H1 (cell line): ENCODE data around the gene COL4A2. TPM values are rescaled to one million over a fixed set of nuclear protein-coding genes. Genes with fewer than 3 reads are reported as not detected.

Experiments
- CTCF ChIA-PET: fragments of 300-600 bp; sonication (Branson Sonifier 250); formaldehyde crosslinking; loops from one replicate; lab custom pipeline; 2021; ENCODE audit not compliant: partially characterized antibody; lab: Charles Lee
- POLR2A ChIA-PET: fragments of 300-600 bp; sonication (Branson Sonifier 250); formaldehyde crosslinking; loops from one replicate; lab custom pipeline; 2021; ENCODE audit warnings: inconsistent platforms; ENCODE audit not compliant: partially characterized antibody; lab: Charles Lee
- DNase-seq, 2 experiments: peaks; one replicate each; pipeline versions ENCODE4 v3.0.0 to v3.0.0-alpha.2; 2010 to 2022; ENCODE audit warnings: low spot score in 2 of 2, low read depth in 1 of 2, mixed read lengths in 1 of 2
- FAIRE-seq: peaks from 2 replicates; lab custom pipeline; 2011; peaks lifted over from hg19 to GRCh38; lab: Jason Lieb, UNC
- H2AFZ ChIP-seq: 2 replicates; pipeline ENCODE4 v1.8.1; 2012; ENCODE audit warnings: low read length, inconsistent platforms
- H2AK5ac ChIP-seq: 2 replicates; pipeline ENCODE4 v1.6.1; 2013; ENCODE audit warnings: low read depth, low read length
- H2BK120ac ChIP-seq: replicated peaks from 2 replicates; pipeline ENCODE3; 2013; ENCODE audit warnings: low read depth, low read length, inconsistent platforms
- H2BK12ac ChIP-seq: 2 replicates; pipeline ENCODE4 v1.6.1; 2013; ENCODE audit warnings: low read depth, low read length
- H2BK15ac ChIP-seq: 2 replicates; pipeline ENCODE4 v1.6.1; 2013; ENCODE audit warnings: low read length
- H2BK20ac ChIP-seq: 2 replicates; pipeline ENCODE4 v1.6.1; 2013; ENCODE audit warnings: low read length
- H2BK5ac ChIP-seq: 2 replicates; pipeline ENCODE4 v1.6.1; 2013; ENCODE audit warnings: low read depth, low read length
- H3K14ac ChIP-seq: 2 replicates; pipeline ENCODE4 v1.6.1; 2013; ENCODE audit warnings: inconsistent platforms; ENCODE audit not compliant: insufficient read length
- H3K18ac ChIP-seq: 2 replicates; pipeline ENCODE4 v1.6.1; 2013; ENCODE audit warnings: low read length; ENCODE audit errors: extremely low read depth
- H3K23ac ChIP-seq: 2 replicates; pipeline ENCODE4 v1.6.1; 2013; ENCODE audit warnings: inconsistent platforms; ENCODE audit not compliant: insufficient read length
- H3K23me2 ChIP-seq: 2 replicates; pipeline ENCODE4 v1.6.1; 2013; ENCODE audit warnings: low read depth, low read length
- H3K27ac ChIP-seq: 2 replicates; pipeline ENCODE4 v1.6.1; 2011; ENCODE audit warnings: low read depth, low read length, inconsistent platforms
- H3K27me3 ChIP-seq, 4 experiments: replicated peaks in 1 of 4; 1 replicate in 1 of 4; 2 replicates in 3 of 4; pipeline versions ENCODE4 v1.6.1 to v1.8.1; 2011 to 2013; ENCODE audit warnings: low read length in 3 of 4, mild to moderate bottlenecking in 3 of 4, inconsistent platforms in 2 of 4, mixed read lengths in 2 of 4, moderate library complexity in 1 of 4; ENCODE audit not compliant: control insufficient read depth in 3 of 4, insufficient read depth in 3 of 4; ENCODE audit errors: extremely low read depth in 1 of 4
- H3K36me3 ChIP-seq, 4 experiments: 2 replicates each; pipeline versions ENCODE4 v1.6.1 to v1.8.1; 2011 to 2013; ENCODE audit warnings: mild to moderate bottlenecking in 4 of 4, low read length in 3 of 4, moderate library complexity in 2 of 4, control low read depth in 1 of 4, inconsistent platforms in 1 of 4; ENCODE audit not compliant: insufficient read depth in 4 of 4, control insufficient read depth in 2 of 4
- H3K4ac ChIP-seq: replicated peaks from 2 replicates; pipeline ENCODE3; 2013; ENCODE audit warnings: low read length, low read depth, mixed read lengths, inconsistent platforms; ENCODE audit not compliant: insufficient read length
- H3K4me1 ChIP-seq, 4 experiments: replicated peaks in 1 of 4; 1 replicate in 1 of 4; 2 replicates in 3 of 4; pipeline versions ENCODE4 v1.6.1 to v1.8.1; 2011 to 2013; ENCODE audit warnings: low read length in 3 of 4, inconsistent platforms in 2 of 4, mixed read lengths in 1 of 4; ENCODE audit not compliant: insufficient read depth in 4 of 4, control insufficient read depth in 3 of 4
- H3K4me2 ChIP-seq, 2 experiments: 2 replicates each; pipeline versions ENCODE4 v1.6.1 to v1.8.1; 2011 to 2013; ENCODE audit warnings: low read depth in 2 of 2, low read length in 2 of 2, control low read depth in 1 of 2, inconsistent platforms in 1 of 2, mild to moderate bottlenecking in 1 of 2; ENCODE audit not compliant: insufficient read depth in 1 of 2
- H3K4me3 ChIP-seq, 4 experiments: fragments of 200-600, 300-600 bp in 1 of 4; sonication (generic), shearing (Covaris generic), sonication (Bioruptor Twin) in 1 of 4; 2 replicates each; pipeline versions ENCODE4 v1.5.1 to v1.8.1; 2011 to 2016; ENCODE audit warnings: low read length in 4 of 4, low read depth in 3 of 4, control low read depth in 2 of 4, inconsistent platforms in 2 of 4, mild to moderate bottlenecking in 2 of 4, mixed read lengths in 1 of 4, moderate library complexity in 1 of 4; ENCODE audit not compliant: insufficient read depth in 2 of 4; ENCODE audit errors: extremely low read depth in 1 of 4
- H3K56ac ChIP-seq: replicated peaks from 2 replicates; pipeline ENCODE3; 2013; ENCODE audit warnings: low read depth, mild to moderate bottlenecking, mixed read lengths, low read length, inconsistent platforms; ENCODE audit not compliant: insufficient read length
- H3K79me1 ChIP-seq: 2 replicates; pipeline ENCODE4 v1.6.1; 2013; ENCODE audit warnings: low read depth, low read length, control low read depth
- H3K79me2 ChIP-seq, 2 experiments: 2 replicates each; pipeline versions ENCODE4 v1.6.1 to v1.8.1; 2012 to 2013; ENCODE audit warnings: low read length in 2 of 2, mild to moderate bottlenecking in 2 of 2, inconsistent platforms in 1 of 2; ENCODE audit not compliant: insufficient read depth in 2 of 2, control insufficient read depth in 1 of 2
- H3K9ac ChIP-seq, 4 experiments: replicated peaks in 1 of 4; 1 replicate in 1 of 4; 2 replicates in 3 of 4; pipeline versions ENCODE4 v1.6.1 to v1.8.1; 2011 to 2013; ENCODE audit warnings: low read depth in 3 of 4, low read length in 3 of 4, control low read depth in 2 of 4, mild to moderate bottlenecking in 2 of 4, moderate library complexity in 2 of 4, inconsistent platforms in 1 of 4; ENCODE audit errors: extremely low read depth in 1 of 4
- H3K9me3 ChIP-seq, 2 experiments: 2 replicates each; pipeline versions ENCODE4 v1.6.1 to v1.8.1; 2012 to 2013; ENCODE audit warnings: mild to moderate bottlenecking in 2 of 2, moderate library complexity in 2 of 2, control low read depth in 1 of 2, inconsistent platforms in 1 of 2, low read depth in 1 of 2, low read length in 1 of 2, mixed read lengths in 1 of 2; ENCODE audit not compliant: insufficient read depth in 2 of 2
- H4K20me1 ChIP-seq, 2 experiments: replicated peaks in 1 of 2; 2 replicates each; pipeline versions ENCODE3 to v1.8.1; 2011 to 2013; ENCODE audit warnings: inconsistent platforms in 2 of 2, low read length in 2 of 2, mild to moderate bottlenecking in 1 of 2; ENCODE audit not compliant: insufficient read depth in 2 of 2, control insufficient read depth in 1 of 2
- H4K5ac ChIP-seq: 2 replicates; pipeline ENCODE4 v1.6.1; 2013; ENCODE audit warnings: low read length, low read depth, mixed read lengths, inconsistent platforms; ENCODE audit not compliant: insufficient read length
- H4K8ac ChIP-seq: 2 replicates; pipeline ENCODE4 v1.8.0; 2013; ENCODE audit warnings: mild to moderate bottlenecking, moderate library complexity, low read length, inconsistent platforms; ENCODE audit not compliant: insufficient read depth; ENCODE audit errors: extremely low read depth
- H4K91ac ChIP-seq: replicated peaks from 2 replicates; pipeline ENCODE3; 2013; ENCODE audit warnings: low read length, mixed read lengths, inconsistent platforms; ENCODE audit not compliant: insufficient read length
- ATF2 ChIP-seq: IDR thresholded peaks from 2 replicates; pipeline ENCODE4 v1.6.1; 2012; ENCODE audit warnings: low read length, inconsistent platforms
- EP300 ChIP-seq, 2 experiments: IDR thresholded peaks; 1 replicate in 1 of 2; 2 replicates in 1 of 2; pipeline ENCODE4 v1.6.1; 2011 to 2012; ENCODE audit warnings: low read depth in 2 of 2, low read length in 2 of 2, mild to moderate bottlenecking in 2 of 2, borderline replicate concordance in 1 of 2, inconsistent platforms in 1 of 2, moderate library complexity in 1 of 2
- NANOG ChIP-seq: IDR thresholded peaks from 2 replicates; pipeline ENCODE4 v1.6.1; 2011; ENCODE audit warnings: low read length, low read depth, mild to moderate bottlenecking, inconsistent platforms; ENCODE audit not compliant: insufficient read depth, poor library complexity, severe bottlenecking
- WGBS, 2 experiments: shearing (Covaris generic) in 1 of 2; methylation state at CpG; one replicate each; pipeline versions ENCODE4 v1.1.6 to v1.1.7; 2013 to 2015; ENCODE audit warnings: low lambda C conversion rate in 2 of 2, mixed read lengths in 2 of 2, inconsistent platforms in 1 of 2, low coverage in 1 of 2, missing lambda C conversion rate in 1 of 2; ENCODE audit not compliant: insufficient replicate concordance in 2 of 2, insufficient coverage in 1 of 2, insufficient read length in 1 of 2; ENCODE audit errors: extremely low coverage in 1 of 2, missing lambda C conversion rate in 1 of 2; 5-methylcytosine and 5-hydroxymethylcytosine counted together
- polyA plus RNA-seq, 7 experiments: library from polyadenylated mRNA; depleted of rRNA in 3 of 7; stranded (reverse) in 5 of 7; unstranded in 2 of 7; fragments of >200 nt in 5 of 7; fragments of 200-250 nt in 2 of 7; gene quantifications; 1 replicate in 5 of 7; 2 replicates in 1 of 7; 4 replicates in 1 of 7; pipeline versions ENCODE4 v1.2.1 to v1.2.3, GENCODE V29; 2011 to 2013; ENCODE audit warnings: missing spikeins in 2 of 7, mixed read lengths in 2 of 7
- total RNA-seq: library from RNA; stranded (reverse); fragmentation: NEBNext Ultra II Directional; extraction: Animal tissue kit (Norgen Biotek cat#: 25700); gene quantifications from 2 replicates; pipeline ENCODE4 v1.2.1, GENCODE V29; 2021

The COL4A2 gene
- total and polyA plus RNA-seq, 2 of the 8 experiments (the other 6 are each of a cell fraction or from before 2014, with no cell fraction given) = 80.4 to 87.3 TPM

GRCh38 chr13:110265341-110265681 lies 41.8 kb upstream of the COL4A2 start:
- no peaks in the 10 kb centered on the region for H3K23me2 ChIP-seq
- H3K14ac ChIP-seq = no peak overlapping the region
- H3K79me2 ChIP-seq = peaks cover 0 to 10% of the 10 kb centered on the region in 2 experiments; a peak in 2 of 4 replicates
- peak overlapping the region; percentile 79 for H3K4ac ChIP-seq
- H3K9me3 ChIP-seq = no peaks in the 10 kb centered on the region
- no peak overlapping the region for H3K23ac ChIP-seq
- peak overlapping the region; percentile 69 for H4K91ac ChIP-seq
- peak overlapping the region; percentile 48; the same call in 1 of the 2 replicates for H2BK15ac ChIP-seq
- H4K20me1 ChIP-seq = no peaks in the 10 kb centered on the region
- H2BK5ac ChIP-seq = peak overlapping the region; percentile 50; the same call in 1 of the 2 replicates
- POLR2A ChIA-PET = interaction anchor here (1.2 to 1.5 kb wide), 3 partner anchors 9 to 90 kb away, joined by 3 to 4 read pairs (median 3); partner anchors contain the start of genes COL4A1 and COL4A2
- DNase-seq (peak in 1 of 2 experiments; percentile 48), FAIRE-seq (no peak)
- peaks cover 8% of the 10 kb centered on the region for H3K79me1 ChIP-seq
- WGBS, 2 experiments = 94% methylated on average over 6 of the region's 6 CpGs; no CpG with 5 or more reads in 1 of the 2 experiments
- H3K9ac ChIP-seq = peak overlapping the region in 1 of 4 experiments; percentile 11; a peak in 1 of 7 replicates
- H2BK120ac ChIP-seq = peak overlapping the region; percentile 58
- no peak overlapping the region for H2AFZ ChIP-seq
- H3K27me3 ChIP-seq = no peaks in the 10 kb centered on the region
- no peak overlapping the region for H4K8ac ChIP-seq
- no peak overlapping the region for H4K5ac ChIP-seq
- H3K36me3 ChIP-seq = no peaks in the 10 kb centered on the region
- H3K4me3 ChIP-seq = no peak overlapping the region
- peaks cover 14 to 37% (median 19%) of the 10 kb centered on the region in 4 experiments for H3K4me1 ChIP-seq
- H3K56ac ChIP-seq = no peak overlapping the region
- no peak overlapping the region for H3K27ac ChIP-seq
- H3K4me2 ChIP-seq = no peak overlapping the region
- H2BK12ac ChIP-seq = peak overlapping the region; percentile 96; the same call in 1 of the 2 replicates
- no peak overlapping the region for H2AK5ac ChIP-seq
- CTCF ChIA-PET = interaction anchor here (0.9 to 6.9 kb wide), 9 partner anchors 10 to 147 kb away, joined by 3 to 28 read pairs (median 3); no protein-coding TSS in a partner anchor
- H3K18ac ChIP-seq = peak overlapping the region; percentile 51
- peak overlapping the region; percentile 23; the same call in 1 of the 2 replicates for H2BK20ac ChIP-seq
- TF ChIP-seq NANOG (no peak), ATF2 (no peak), EP300 (IDR thresholded peaks at IDR 0.05; ENCODE audit: borderline replicate concordance in 1 of 2, low read depth in 2 of 2, low read length in 2 of 2) (no peak)
